Activated CD8-positive, alpha-beta memory T cell treated with anti-CD3 and anti-CD28 coated beads for 48 hours (primary cell): Measurements from ENCODE around the gene TYW5.

Experiments
- DNase-seq, 3 experiments: peaks; one replicate each; pipeline ENCODE4 v3.0.0-alpha.2; 2020; ENCODE audit warnings: low read depth in 2 of 3, low spot score in 2 of 3

TYW5 gene

GRCh38 chr2:199955339-199956061, at the start of gene TYW5, which contains the start of gene MAIP1:
TYW5 (minus strand) TSS chr2:199955491; CDS start chr2:199955470, 21 bp downstream.
MAIP1 (plus strand) TSS chr2:199955582; CDS start chr2:199955799, 217 bp downstream.
- DNase-seq = peak; percentile 53 to 62 (median 59)

DNA sequence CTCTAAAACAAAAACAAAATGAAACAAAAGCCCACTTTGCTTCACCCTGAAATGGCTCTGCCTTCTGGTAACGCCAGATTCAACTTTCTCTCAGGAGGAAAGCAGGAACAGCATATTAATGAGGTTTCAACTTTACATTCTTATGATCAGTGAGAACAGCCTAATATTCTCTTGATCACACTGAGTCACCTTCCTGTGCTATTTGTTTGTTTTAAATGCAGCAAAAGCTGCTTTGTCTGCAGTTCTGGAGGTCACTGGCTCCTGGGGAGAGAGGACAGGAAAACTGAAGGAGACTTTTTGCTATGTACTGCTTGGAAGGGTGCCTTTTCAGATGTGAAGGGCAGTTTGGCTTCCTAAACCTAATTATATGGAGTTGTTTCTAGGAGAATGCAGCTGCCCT, 48.2 kb upstream of the TYW5 start:
- no peak for DNase-seq

DNA sequence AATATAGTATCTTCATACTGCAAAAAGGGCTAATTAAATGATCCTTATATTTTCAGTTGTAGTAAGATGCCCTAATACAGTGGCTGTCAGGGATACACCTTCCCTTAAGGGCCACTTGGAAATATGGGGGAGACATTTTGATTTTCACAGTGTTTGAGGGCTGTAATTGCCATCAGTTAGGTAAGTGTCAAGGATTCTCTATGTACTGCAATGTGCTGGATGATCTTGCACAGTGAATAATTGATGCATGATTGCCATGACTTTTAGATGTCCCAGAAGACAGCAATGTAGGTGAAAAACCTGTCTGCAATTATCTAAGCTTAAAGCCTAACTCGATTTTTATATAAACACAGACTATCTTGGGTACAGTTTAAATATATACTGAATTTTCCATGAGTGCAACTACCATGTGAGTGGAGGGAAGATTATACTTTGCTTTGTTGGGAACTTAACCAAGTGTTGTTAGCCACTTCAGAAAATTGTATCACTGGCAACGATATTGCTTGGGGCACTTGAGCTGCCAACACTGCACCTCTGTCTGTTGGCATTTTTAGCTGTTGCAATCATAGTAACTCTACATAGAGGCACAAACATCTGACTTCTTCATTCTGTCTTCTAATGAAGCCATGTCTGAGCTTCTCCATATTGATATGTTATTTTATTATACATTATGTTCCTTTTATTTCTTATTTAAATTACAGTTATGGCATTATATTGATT, 45.3 kb upstream of the TYW5 start:
- no peak for DNase-seq

DNA sequence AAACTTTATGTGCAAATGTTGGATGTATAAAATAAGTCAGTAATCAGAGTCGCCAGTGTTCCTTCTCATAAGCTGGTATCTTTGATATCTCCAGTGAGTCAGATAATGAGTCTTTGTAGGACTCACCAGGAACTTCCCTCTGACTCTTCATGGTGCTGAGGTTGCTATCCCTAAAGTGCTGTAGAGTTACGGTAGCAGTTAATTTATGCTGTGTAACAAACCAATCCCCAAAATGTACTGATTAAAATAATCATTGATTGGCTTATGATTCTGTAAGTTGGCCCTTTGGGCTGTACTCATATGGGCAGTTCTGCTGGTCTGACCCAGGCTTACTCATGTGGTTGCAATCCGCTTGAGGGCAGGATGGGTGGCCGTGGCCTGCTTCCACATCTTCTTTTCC, 43.9 kb upstream of the TYW5 start:
- DNase-seq = no peak

GRCh38 chr2:199997296-199997695, 42.0 kb upstream of the TYW5 start:
- no peak for DNase-seq

DNA sequence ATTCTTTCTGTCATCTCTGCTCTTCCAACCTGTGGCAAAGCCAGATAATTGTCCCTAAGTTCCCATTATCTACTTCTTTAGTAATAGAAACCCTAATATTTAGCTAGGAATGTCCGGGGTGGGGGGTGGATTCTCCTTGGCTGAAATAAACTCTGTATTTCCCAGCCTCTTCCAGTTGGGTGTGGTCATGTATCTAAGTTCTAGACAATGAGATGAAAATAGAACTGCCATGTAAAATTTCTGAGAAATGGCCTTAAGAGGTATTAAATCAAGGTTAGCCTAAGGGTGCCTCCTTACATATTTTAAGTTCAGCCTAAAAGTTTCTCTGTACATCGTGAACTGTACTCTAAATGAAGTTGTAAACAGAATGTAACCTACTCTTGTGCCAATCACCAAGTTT, 39.6 kb upstream of the TYW5 start:
- no peak for DNase-seq

- no peak for DNase-seq
These were observed 39.1 kb upstream of the TYW5 start for GRCh38 chr2:199994371-199994770.

GRCh38 chr2:199992296-199992695, 37.0 kb upstream of the TYW5 start:
- no peak for DNase-seq

DNA sequence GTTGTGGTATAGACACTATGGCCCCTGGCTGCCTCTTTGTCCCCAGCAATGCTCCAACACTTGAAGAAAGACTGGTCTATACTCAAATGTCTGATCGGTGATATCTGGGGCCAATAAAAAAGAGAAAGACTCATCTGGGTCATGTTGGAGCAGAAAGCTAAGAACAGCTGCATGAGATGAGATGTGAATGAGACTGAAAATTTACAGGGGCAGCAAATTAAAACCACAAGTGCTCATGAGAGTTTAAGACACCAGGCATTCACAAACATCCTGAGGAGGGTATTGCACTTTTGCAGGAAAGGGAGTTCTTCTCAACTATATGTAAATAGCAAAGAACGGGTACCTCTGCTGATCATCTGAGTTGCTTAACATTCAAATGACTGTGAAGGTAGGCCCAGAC, 36.4 kb upstream of the TYW5 start:
- DNase-seq = no peak

DNA sequence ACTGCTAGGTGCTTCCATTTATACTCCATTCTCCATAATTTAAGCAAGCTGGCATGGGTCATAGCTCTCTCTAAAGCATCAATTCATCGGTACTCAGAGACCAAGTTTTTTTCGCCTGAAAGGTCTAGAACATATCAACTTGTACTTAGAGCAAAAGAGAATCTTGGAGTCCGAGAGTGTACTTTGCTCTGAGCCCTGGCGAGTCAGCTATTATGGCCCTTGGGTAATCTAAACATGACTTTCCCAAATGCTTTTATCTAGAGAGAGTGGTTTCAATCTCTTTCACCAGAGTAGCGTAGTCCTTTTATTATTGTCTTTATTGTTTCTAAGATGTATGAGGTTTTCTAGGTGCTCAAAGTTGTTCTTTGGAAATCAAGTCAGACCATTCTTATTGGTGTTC, 34.5 kb upstream of the TYW5 start:
- DNase-seq = no peak

GRCh38 chr2:199988151-199988550, 32.9 kb upstream of the TYW5 start:
- DNase-seq = no peak

- DNase-seq = no peak
These were observed 32.3 kb upstream of the TYW5 start for GRCh38 chr2:199987586-199987985.

DNA sequence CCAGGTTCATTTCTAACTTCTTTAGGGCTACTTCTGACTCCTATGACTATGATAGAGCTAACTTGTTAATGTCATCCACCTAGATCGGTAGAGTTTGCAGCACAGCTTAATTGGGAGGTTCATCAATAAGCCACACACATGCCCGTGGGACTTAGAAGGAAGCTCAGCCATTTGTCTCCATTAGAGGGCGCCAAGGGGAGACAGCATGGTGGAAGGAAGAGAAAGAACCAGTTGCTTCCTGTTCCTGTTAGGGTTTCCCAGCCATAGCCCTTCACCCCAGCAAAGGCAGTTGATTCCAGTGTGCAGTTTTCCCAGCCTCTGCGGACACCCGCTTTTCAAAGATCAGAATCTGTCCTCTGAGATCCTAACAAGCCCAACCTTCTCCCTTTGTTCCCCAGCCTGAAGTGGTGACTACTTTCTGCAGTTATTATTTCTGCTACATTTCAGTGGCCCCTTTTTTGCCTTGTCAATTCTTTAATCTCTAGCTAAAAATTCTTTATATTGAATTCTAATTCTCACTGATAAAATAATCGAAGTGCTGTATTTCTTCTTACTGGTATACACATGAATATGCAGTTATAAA, 30.4 kb upstream of the TYW5 start:
- DNase-seq = peak in 2 of 3 experiments; percentile 11 to 27

- no peak for DNase-seq
These were observed 29.5 kb upstream of the TYW5 start for GRCh38 chr2:199984755-199985154.

GRCh38 chr2:199984159-199984558, 28.9 kb upstream of the TYW5 start:
- DNase-seq = no peak

DNA sequence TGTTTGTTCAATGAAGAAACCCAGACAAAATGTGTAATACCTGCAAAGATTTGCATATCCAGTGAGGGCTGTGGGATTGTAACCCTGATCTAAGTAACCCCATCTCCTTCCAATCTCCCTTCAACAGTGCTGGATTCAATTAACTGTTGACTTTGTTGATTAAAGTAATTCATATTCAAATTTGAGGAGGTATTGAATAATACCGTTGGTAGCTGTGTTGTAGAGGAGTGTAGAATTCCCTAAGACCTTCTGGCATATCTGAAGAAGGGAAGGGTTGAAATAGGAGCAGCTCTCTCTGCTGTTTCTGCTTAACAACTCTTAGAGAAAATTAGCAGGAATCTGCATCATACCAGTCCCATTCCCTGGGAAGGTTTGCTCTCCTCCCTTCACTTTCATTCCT, 28.2 kb upstream of the TYW5 start:
- DNase-seq = no peak

GRCh38 chr2:199982126-199982843, 27.0 kb upstream of the TYW5 start:
- DNase-seq = no peak

GRCh38 chr2:199979832-199980628, 24.7 kb upstream of the TYW5 start:
- peak; percentile 31 to 79 (median 77) for DNase-seq

DNA sequence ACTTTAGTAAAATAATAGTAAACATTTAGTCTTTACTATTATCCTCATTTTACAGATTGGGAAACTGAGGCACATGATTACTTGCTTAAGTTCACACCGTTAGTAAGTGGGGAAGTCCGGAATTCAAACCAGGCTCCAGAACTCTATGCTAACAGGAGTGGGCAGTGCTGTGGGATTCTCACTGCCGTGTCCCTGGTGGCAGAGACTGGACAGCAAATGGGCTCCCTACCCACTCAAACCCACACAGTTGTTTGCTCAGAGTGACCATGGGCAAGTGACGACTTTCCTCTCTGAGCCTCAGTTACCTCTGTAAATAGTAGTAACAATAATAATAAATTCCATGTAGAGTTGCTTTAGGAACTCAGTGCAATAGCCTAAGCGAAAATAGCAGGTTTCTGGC, 24.1 kb upstream of the TYW5 start:
- DNase-seq = no peak

DNA sequence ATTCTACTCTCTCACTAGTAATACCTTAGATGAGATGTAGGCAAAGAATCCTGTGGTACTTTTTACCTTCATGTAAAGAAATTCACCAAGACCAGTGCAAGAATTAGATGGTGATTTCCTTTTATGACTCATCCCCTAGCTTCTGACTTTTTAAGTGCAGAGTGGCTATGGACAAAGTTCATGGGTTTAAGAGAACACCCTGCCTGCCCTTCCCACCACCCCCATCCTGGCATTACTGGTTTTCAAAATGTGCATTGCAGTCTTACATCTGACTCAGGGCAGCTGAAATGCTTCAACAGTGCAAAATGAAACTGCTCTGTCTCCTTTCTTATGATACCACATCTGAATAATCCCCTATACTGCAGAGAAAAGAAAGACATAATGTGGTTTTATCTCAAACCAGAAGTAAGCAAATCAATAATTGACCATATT, 22.7 kb upstream of the TYW5 start:
- DNase-seq = peak in 1 of 3 experiments; percentile 16
